Measurements from ENCODE around the gene TEX101. TPM values are rescaled to one million over a fixed set of nuclear protein-coding genes. Genes with fewer than 3 reads are reported as not detected.

TEX101 gene
- polyA plus RNA-seq, 6 donors from 2014 or later, result not detected

DNA sequence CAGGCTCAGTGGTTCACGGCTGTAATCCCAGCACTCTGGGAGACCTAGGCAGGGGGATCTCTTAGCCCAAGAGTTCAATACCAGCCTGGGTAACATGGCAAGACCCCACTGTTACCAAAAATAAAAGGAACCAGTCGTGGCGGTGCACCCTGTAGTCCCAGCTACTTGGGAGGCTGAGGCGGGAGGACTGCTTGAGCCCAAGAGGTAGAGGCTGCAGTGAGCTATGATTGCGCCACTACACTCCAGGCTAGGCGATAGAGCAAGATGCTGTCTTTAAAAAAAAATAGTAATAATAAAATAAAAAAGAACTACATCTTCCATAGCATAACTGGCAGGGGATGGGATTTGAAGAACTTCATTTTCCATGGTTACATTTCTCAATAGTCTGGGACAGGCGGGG is 47.7 kb downstream of the TEX101 start:
- Mint-ChIP-seq H3K4me1 (peaks cover 15 to 17% (median 15%) of the 10 kb centered on the region in 3 donors), H3K27ac (no peak overlapping the region), H3K36me3 (no peaks in the 10 kb centered on the region), H3K9me3 (no peaks in the 10 kb centered on the region), H3K27me3 (peaks cover 10 to 19% (median 11%) of the 10 kb centered on the region in 3 donors), H3K4me3 (peak overlapping the region in 4 of 8 donors; percentile 16 to 97 (median 96))
- no peak for ATAC-seq (ENCODE audit: low read depth in 2 of 2)
- no peak for DNase-seq

DNA sequence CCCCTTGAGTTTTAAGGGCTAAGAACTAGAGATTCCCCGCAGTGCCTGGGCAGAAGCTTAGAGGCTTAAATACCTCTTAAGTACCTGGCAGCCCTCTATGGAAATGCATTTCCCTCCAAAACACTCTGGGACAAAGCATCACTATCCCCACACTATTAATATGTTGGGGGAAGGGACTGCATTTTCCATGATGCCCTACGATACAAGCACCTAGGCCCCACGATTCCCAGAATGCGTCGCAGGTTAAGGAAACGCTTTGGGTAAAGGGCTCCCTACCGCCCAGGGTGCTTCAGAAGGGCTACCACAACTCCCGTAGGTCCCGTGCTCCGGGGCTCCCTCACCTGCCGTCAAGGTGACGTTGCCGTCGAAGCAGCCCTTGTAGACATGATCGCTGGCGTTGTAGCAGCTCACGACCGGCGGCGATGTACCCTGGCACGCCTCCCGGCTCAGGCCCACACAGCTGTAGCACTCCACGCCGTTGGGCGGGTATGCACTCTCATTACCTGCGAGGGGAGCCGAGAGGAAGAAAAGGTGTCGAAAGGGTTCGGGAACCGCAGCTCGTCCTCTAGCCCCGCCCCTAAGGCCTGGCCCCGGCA is 48.2 kb downstream of the TEX101 start:
- H3K9me3 Mint-ChIP-seq, result no peaks in the 10 kb centered on the region

DNA sequence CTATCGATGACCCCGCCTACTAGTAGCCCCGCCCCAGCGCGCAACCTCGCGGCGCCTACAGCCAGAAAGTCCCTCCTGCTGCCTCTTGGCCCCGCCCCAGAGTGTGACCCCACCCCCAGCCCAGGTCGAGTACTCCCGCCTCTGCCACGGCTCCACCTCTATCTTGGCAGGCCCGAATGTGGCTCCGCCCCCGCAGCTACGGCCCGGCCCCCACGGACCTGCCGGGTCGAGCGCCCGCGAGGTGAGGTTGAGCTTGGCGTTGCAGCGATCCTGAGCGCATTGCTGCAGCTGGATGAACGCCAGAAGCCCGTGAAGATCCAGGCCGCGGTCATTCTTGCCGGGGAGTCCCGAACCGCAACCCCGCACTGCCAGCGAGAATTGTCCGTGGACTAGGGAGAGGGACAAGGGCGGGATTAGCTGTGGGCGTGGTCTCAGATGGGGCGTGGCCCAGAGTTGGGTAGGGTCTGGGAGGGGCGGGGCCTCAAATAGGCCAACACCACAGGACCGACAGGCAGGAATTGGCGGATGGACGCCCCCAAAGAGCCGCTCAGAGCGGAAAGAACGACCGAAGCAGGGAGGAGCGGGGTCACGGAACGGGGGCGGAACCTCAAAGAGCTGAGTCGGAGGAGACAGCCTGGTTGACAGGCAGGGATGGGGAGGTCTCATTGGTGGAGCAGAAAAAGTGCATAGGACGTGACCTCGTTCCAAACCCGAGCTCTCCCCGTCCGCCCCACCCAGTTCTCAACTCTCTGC is 48.9 kb downstream of the TEX101 start:
- ATAC-seq (ENCODE audit: low read depth in 2 of 2) (peak; percentile 86 to 87), DNase-seq (peak; percentile 97)
- no peaks in the 10 kb centered on the region for H3K36me3 Mint-ChIP-seq
- H3K27ac Mint-ChIP-seq, result peak overlapping the region; percentile 91 to 98 (median 96)
- peak overlapping the region; percentile 87 to 97 (median 96) for H3K4me3 Mint-ChIP-seq
- H3K27me3 Mint-ChIP-seq, result peaks cover 10 to 19% (median 11%) of the 10 kb centered on the region in 3 donors
- H3K4me1 Mint-ChIP-seq, result peaks cover 15 to 17% (median 15%) of the 10 kb centered on the region in 3 donors
- H3K9me3 Mint-ChIP-seq, result no peaks in the 10 kb centered on the region

More for the DNA sequence above, 48.2 kb downstream of the TEX101 start:
- H3K27me3 Mint-ChIP-seq, result peaks cover 10 to 19% (median 11%) of the 10 kb centered on the region in 3 donors
- no peak for DNase-seq
- no peak for ATAC-seq (ENCODE audit: low read depth in 2 of 2)
- H3K4me3 Mint-ChIP-seq, result peak overlapping the region; percentile 87 to 97 (median 96)
- peak overlapping the region; percentile 91 to 98 (median 96) for H3K27ac Mint-ChIP-seq
- H3K36me3 Mint-ChIP-seq, result no peaks in the 10 kb centered on the region
- H3K4me1 Mint-ChIP-seq, result peaks cover 15 to 17% (median 15%) of the 10 kb centered on the region in 3 donors

DNA sequence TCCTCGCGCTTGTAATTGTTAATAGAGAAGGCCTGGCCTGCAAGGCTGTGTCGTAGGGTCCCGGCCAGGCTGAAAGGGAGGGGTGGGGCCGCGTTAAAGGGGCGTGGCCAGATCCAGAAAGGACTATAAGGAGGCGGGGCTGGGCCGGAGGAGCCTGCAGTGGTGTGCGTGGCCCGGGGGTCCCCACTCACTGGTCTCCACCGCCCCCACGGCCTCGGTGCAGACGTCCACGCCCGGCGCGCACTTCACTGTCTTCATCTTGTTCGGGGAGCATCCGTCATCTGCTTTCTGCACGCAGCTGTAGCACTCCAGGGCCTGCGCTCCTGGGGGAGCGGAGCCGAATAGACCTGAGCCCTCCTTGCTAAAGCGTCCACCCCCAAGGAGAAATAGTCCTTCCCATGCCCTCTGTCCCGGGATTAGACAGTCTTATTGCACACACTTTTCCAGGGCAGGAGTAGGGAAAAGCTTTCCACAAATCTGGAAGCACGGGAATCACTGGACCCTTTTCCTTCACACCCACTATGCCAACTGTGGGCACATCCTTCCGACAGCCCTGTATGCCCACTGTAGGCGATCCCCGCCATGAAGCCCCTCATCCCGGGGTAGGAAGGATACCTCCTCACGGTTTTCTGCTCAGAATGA is 49.6 kb downstream of the TEX101 start:
- DNase-seq, result no peak
- peaks cover 10 to 19% (median 11%) of the 10 kb centered on the region in 3 donors for H3K27me3 Mint-ChIP-seq
- peak overlapping the region; percentile 91 to 98 (median 96) for H3K27ac Mint-ChIP-seq
- ATAC-seq (ENCODE audit: low read depth in 2 of 2), result peak; percentile 26 to 37
- H3K36me3 Mint-ChIP-seq, result no peaks in the 10 kb centered on the region
- H3K9me3 Mint-ChIP-seq, result no peaks in the 10 kb centered on the region
- peak overlapping the region; percentile 87 to 97 (median 96) for H3K4me3 Mint-ChIP-seq
- peaks cover 15 to 17% (median 15%) of the 10 kb centered on the region in 3 donors for H3K4me1 Mint-ChIP-seq

DNA sequence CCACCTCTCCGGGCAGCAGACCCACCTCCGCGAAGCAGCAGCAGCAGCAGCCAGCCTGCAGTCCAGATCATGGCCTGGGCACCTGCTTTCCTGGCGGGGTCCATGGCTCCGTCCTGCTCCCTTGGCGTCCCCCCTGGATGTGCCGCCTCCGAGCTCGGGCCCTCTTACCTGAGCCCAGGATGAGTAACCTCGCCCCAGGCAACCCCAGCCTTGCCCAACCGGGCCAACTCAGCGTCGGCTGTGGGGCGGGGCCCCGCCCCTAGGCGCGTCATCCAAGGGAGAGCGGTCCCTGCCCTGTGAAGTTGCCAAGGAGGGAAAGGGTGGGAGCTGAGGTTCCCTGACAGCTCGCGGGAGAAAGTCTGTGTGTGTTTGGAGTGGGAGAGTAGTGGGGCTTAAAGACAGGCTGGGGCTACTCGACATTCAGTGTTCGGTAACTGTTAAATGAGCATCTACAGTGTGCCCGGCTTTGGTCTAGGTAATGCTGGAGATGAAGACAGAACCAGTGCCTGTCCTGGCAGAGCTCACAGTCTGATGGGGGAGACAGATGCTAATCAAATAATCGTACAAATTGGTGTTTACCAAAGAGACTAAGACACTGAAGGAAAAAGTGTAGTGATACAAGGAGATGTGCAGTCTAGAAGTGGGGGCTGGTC is 50.9 kb downstream of the TEX101 start, which contains the start of gene LYPD3:
Gene LYPD3 (minus strand): TSS at position 141 of the 653 bp plus-strand sequence. CDS start 37 bp downstream, at position 104.
- Mint-ChIP-seq H3K4me3 (peak within 1 kb of the TSS; percentile 42 to 97 (median 95)), H3K9me3 (no peaks in the 10 kb centered on the region), H3K36me3 (no peaks in the 10 kb centered on the region), H3K27ac (peak within 1 kb of the TSS; percentile 1 to 91 (median 37)), H3K4me1 (peaks cover 15 to 17% (median 15%) of the 10 kb centered on the region in 3 donors), H3K27me3 (peaks cover 6 to 19% (median 11%) of the 10 kb centered on the region in 3 donors)
- ATAC-seq (ENCODE audit: low read depth in 2 of 2) (no peak), DNase-seq (no peak)

DNA sequence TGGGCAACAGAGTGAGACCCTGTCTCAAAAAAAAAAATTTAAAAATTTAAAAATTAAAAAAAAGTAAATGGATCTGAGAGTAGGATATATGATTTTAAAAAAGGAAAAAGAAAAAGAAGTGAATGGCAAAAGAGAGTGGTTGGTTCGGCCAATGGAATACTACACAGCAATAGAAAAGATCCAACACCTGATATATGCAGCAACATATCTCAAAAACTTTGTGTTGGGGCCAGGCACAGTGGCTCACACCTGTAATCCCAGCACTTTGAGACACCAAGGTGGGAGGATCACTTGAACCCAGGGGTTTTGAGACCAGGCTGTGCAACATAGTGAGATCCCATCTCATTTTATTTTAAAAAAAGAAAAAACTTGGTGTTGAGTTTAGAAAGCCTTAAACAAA is 52.1 kb downstream of the TEX101 start:
- H3K9me3 Mint-ChIP-seq, result no peaks in the 10 kb centered on the region
- H3K36me3 Mint-ChIP-seq, result no peaks in the 10 kb centered on the region
- peaks cover 6 to 14% (median 11%) of the 10 kb centered on the region in 3 donors for H3K27me3 Mint-ChIP-seq
- peaks cover 14 to 15% (median 15%) of the 10 kb centered on the region in 3 donors for H3K4me1 Mint-ChIP-seq
- DNase-seq, result no peak
- ATAC-seq (ENCODE audit: low read depth in 2 of 2), result no peak
- H3K27ac Mint-ChIP-seq, result no peak overlapping the region
- H3K4me3 Mint-ChIP-seq, result no peak overlapping the region

DNA sequence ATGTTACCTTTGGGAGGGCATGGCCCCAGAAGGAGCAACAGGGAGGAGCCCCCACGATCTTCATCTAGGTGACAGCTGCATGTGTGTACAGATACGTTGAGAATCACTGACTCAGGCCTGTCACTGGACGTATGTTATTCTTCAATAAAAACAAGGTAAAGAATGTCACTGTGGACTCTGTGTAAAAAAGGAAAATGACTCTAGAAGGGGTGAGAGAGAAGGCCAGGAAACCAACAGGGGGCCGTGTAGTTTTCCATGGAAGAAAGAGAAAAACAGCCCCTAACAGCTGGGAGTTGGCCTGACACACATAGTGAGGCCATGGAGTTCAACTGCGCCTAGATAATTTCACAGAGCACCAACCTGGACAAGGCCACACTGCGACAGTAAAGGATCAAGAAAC is 52.6 kb downstream of the TEX101 start:
- no peak for ATAC-seq (ENCODE audit: low read depth in 2 of 2)
- Mint-ChIP-seq H3K4me3 (peak overlapping the region in 1 of 8 donors; percentile 11), H3K4me1 (peaks cover 11 to 15% (median 14%) of the 10 kb centered on the region in 3 donors), H3K9me3 (no peaks in the 10 kb centered on the region), H3K36me3 (no peaks in the 10 kb centered on the region), H3K27ac (peak overlapping the region in 1 of 6 donors; percentile 13), H3K27me3 (peaks cover 6 to 14% (median 11%) of the 10 kb centered on the region in 3 donors)
- DNase-seq, result no peak

DNA sequence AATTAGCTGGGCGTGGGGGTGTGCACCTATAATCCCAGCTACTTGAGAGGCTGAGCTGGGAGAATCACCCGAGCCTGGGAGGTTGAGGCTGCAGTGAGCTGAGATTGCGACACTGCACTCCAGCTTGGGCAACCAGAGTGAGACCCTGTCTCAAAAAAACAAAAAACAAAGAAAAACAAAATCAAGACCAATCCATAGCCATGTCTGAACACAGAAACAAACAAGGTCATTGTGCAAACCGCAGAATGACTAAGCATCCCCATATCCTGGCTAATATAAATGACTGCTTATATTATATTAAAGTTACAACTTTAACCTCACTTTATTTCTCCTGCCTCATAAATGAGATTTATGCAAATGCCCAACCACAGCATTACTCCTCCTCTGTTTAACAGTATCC is 53.0 kb downstream of the TEX101 start:
- Mint-ChIP-seq H3K27ac (no peak overlapping the region), H3K9me3 (no peaks in the 10 kb centered on the region), H3K4me1 (peaks cover 11 to 15% (median 12%) of the 10 kb centered on the region in 3 donors), H3K27me3 (peaks cover 6 to 14% (median 11%) of the 10 kb centered on the region in 3 donors), H3K4me3 (no peak overlapping the region), H3K36me3 (no peaks in the 10 kb centered on the region)
- no peak for DNase-seq
- ATAC-seq (ENCODE audit: low read depth in 2 of 2), result no peak

Other genes with a start within 250 kb of the TEX101 start
- gene PSG5, start 228.4 kb upstream of the TEX101 start, polyA plus RNA-seq (ENCODE audit: low read depth in 6 of 6), result not detected
- not detected for gene PSG4, start 209.3 kb upstream of the TEX101 start, polyA plus RNA-seq (ENCODE audit: low read depth in 6 of 6)
- gene PSG9, start 145.4 kb upstream of the TEX101 start, polyA plus RNA-seq (ENCODE audit: low read depth in 6 of 6), result not detected
- under 1 TPM in 1 of 6 donors, not detected in 5; 0.28 TPM for gene CD177, start 61.2 kb upstream of the TEX101 start, polyA plus RNA-seq (ENCODE audit: low read depth in 6 of 6)
- under 1 TPM in 4 of 6 donors, not detected in 2; 0.24 to 0.90 (median 0.45) TPM for gene LYPD3, start 50.7 kb downstream of the TEX101 start, polyA plus RNA-seq (ENCODE audit: low read depth in 6 of 6)
- gene PHLDB3, start 89.9 kb downstream of the TEX101 start, polyA plus RNA-seq (ENCODE audit: low read depth in 6 of 6), result 1 to 10 TPM in 5 of 6 donors, under 1 TPM in 1; 0.26 to 4.2 (median 2.5) TPM
- gene ETHE1, start 112.3 kb downstream of the TEX101 start, polyA plus RNA-seq (ENCODE audit: low read depth in 6 of 6), result 10 to 100 TPM; 15.5 to 30.7 (median 24.0) TPM
- 1 to 10 TPM in 4 of 6 donors, under 1 TPM in 2; 0.39 to 2.2 (median 1.6) TPM for gene ZNF575, start 118.3 kb downstream of the TEX101 start, polyA plus RNA-seq (ENCODE audit: low read depth in 6 of 6)
- 10 to 100 TPM; 24.4 to 32.4 (median 29.6) TPM for gene XRCC1, start 160.6 kb downstream of the TEX101 start, polyA plus RNA-seq (ENCODE audit: low read depth in 6 of 6)
- gene PINLYP, start 160.9 kb downstream of the TEX101 start, polyA plus RNA-seq (ENCODE audit: low read depth in 6 of 6), result 1 to 10 TPM in 5 of 6 donors, not detected in 1; 1.1 to 2.6 (median 2.0) TPM
- gene IRGQ, start 181.2 kb downstream of the TEX101 start, polyA plus RNA-seq (ENCODE audit: low read depth in 6 of 6), result 1 to 10 TPM in 4 of 6 donors, under 1 TPM in 1, not detected in 1; 0.93 to 2.4 (median 1.3) TPM
- gene ZNF576, start 181.7 kb downstream of the TEX101 start, polyA plus RNA-seq (ENCODE audit: low read depth in 6 of 6), result 10 to 100 TPM in 3 of 6 donors, 1 to 10 TPM in 3; 2.3 to 13.6 (median 10.1) TPM
- gene SRRM5, start 197.2 kb downstream of the TEX101 start, polyA plus RNA-seq (ENCODE audit: low read depth in 6 of 6), result under 1 TPM in 3 of 6 donors, not detected in 3; 0.24 to 0.73 (median 0.25) TPM
- 10 to 100 TPM in 4 of 6 donors, 1 to 10 TPM in 2; 8.2 to 18.4 (median 11.1) TPM for gene ZNF428, start 204.7 kb downstream of the TEX101 start, polyA plus RNA-seq (ENCODE audit: low read depth in 6 of 6)
- under 1 TPM in 4 of 6 donors, not detected in 2; 0.12 to 0.22 (median 0.19) TPM for gene CADM4, start 225.0 kb downstream of the TEX101 start, polyA plus RNA-seq (ENCODE audit: low read depth in 6 of 6)